ENCODE results near the gene RMND1.
"Not testable (repeated sequence)": the region's sequence is repeated elsewhere in the genome, so short reads cannot be mapped to it uniquely, and the experiment has no call there.

RMND1 gene

GRCh38 chr6:151451417-151451949 lies 443 bp downstream of the RMND1 start:
- no peak for FAIRE-seq

DNA sequence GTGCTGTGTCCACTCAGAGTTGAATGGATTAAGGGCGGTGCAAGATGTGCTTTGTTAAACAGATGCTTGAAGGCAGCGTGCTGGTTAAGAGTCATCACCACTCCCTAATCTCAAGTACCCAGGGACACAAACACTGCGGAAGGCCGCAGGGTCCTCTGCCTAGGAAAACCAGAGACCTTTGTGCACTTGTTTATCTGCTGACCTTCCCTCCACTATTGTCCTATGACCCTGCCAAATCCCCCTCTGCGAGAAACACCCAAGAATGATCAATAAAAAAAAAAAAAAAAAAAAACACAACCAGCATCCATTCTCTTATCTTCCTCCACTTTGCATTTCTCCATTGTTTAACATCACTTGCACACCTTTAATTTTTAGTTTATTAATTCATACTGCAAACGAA lies 998 bp downstream of the RMND1 start:
- not testable (repeated sequence) for FAIRE-seq

DNA sequence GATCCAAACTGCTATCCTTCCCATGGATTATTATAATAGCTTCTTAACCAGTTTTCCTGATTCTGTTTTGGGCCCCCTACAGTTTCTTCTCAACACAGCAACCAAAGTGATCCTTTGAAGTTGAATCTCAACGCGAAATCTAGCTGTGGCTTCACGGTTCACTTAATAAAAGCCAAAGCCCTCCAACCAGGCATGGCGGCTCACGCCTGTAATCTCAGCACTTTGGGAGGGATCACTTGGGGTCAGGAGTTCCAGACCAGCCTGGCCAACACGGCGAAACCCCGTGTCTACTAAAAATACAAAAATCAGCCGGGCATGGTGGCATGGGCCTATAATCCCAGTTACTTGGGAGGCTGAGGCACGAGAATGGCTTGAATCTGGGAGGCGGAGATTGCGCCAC lies 3.3 kb downstream of the RMND1 start:
- FAIRE-seq, result no peak

DNA sequence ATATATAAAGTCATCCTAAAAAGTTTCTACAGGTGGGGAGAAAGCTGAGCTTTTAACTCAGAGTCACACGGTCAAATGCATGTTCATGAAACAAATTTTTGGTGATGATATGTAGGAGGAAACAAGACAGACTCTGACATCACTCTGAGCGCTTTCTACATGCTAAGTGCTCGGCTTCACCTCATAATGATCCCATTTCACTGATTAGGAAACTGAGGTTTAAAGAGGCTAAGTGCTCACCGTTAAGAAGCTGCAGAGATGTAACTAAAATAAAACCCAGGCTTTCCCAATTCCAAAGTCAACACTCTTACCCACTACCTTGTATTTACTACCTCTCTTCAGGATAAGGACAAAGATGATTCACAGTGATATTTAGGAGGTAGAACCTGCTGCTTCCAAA lies 4.7 kb downstream of the RMND1 start:
- no peak for FAIRE-seq

DNA sequence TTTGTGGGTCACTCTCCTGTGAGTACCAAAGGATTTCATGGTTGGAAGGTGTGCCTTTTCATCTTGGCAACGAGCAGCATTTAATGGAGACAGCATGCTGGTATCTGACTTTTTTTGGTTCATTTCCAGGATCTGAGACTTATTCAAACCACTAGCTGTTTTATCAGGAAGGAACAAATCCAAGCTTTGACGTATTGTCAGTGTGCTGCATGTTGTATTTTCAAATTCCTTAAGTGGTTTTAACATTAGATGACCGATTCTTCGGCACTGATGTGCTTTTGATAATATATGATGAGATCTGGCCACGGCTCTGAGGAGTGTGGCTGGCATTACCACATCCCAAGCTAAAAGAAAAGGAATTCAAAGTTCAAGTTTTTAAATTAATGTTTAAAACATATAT lies 6.4 kb downstream of the RMND1 start:
- no peak for FAIRE-seq

- FAIRE-seq, result peak; percentile 73
Measured at GRCh38 chr6:151443911-151444621, 7.9 kb downstream of the RMND1 start.

GRCh38 chr6:151443454-151443853 lies 8.5 kb downstream of the RMND1 start:
- FAIRE-seq, result no peak

- no peak for FAIRE-seq
Measured at GRCh38 chr6:151442371-151442770, 9.6 kb downstream of the RMND1 start.

- FAIRE-seq, result no peak
Measured at GRCh38 chr6:151441390-151442166, 10.3 kb downstream of the RMND1 start.

DNA sequence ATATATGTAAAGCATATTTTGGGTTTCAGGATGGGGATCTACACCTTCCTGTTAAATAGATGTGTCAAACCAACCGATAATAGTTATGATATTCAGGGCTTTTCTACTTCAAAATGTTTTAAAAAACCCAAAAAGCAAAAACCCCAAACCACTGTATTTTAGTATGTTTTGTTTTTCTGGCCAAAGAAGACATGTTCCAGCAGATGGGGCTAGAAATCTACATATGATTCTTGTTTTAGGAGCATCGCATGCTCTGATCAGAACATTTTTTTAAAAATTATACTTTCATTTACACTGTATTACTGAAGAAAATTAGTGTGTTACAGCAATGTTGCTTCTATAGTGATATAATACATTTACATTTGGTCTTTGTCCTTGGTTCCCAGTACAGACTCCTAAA lies 11.0 kb downstream of the RMND1 start:
- FAIRE-seq, result peak; percentile 77

DNA sequence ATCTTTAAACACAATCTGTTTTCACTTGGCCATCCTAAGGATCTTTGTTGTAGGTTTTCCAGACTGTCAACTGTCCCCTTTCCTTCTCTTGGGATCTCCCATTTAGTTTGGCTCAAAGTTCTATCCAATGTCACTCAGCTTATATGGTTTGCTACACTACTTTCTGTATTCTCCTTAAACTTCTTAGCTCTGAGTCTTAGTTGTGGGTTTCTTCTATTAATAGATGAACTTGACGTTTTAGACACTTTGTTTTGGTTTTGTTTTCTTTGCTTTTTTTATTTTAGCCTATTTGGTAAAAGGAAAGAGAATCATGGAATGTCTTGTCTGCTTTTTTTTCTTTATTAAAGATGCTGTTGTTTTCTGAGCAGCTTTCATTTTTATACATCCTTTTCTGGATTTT lies 11.4 kb downstream of the RMND1 start:
- FAIRE-seq, result no peak

GRCh38 chr6:151437401-151437800 lies 14.5 kb downstream of the RMND1 start:
- no peak for FAIRE-seq

- no peak for FAIRE-seq
Measured at GRCh38 chr6:151436802-151437201, 15.1 kb downstream of the RMND1 start.

- FAIRE-seq, result peak; percentile 81
Measured at GRCh38 chr6:151436300-151436699, 15.6 kb downstream of the RMND1 start.

- no peak for FAIRE-seq
Measured at GRCh38 chr6:151434369-151434768, 17.6 kb downstream of the RMND1 start.

DNA sequence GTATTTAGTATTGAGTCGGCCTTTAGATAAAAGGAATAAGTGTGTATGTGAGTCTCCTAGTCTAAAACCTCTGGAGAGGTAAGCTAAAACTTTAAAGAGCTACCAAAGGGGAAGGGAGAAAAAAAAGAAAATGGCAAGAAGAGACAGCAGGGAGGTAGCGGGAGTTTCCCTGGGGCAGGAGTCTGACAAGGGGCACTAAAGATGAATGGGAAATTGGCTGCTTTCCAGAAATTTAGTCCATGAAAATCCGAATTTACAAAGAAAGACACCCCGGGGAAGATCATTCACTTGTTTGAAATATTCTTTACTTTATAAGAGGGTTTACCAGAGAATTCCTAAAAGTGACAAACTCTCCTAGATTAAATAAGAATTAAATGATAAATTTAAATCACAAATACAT lies 19.3 kb downstream of the RMND1 start:
- no peak for FAIRE-seq

DNA sequence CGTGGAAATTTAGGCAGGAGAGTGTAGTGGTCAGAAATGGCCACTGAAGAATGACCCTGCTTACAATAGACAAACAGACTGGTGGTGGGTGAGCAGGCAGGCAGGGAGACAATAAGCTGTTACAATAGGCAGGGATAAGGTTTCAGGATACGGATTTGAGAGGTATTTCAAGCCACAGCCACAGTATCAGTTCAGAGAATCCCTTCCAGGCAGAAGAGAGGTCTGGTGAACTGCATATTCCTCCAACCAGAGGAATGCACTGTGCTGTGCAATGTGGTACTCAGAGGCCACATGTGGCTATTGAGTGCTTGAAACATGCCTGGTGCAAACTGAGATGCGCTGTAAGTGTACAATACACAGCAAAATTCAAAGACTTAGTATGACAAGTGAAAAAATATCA lies 20.6 kb downstream of the RMND1 start:
- FAIRE-seq, result no peak

- no peak for FAIRE-seq
Measured at GRCh38 chr6:151430886-151431285, 21.0 kb downstream of the RMND1 start.

GRCh38 chr6:151428093-151428735 lies 23.7 kb downstream of the RMND1 start:
- FAIRE-seq, result no peak

DNA sequence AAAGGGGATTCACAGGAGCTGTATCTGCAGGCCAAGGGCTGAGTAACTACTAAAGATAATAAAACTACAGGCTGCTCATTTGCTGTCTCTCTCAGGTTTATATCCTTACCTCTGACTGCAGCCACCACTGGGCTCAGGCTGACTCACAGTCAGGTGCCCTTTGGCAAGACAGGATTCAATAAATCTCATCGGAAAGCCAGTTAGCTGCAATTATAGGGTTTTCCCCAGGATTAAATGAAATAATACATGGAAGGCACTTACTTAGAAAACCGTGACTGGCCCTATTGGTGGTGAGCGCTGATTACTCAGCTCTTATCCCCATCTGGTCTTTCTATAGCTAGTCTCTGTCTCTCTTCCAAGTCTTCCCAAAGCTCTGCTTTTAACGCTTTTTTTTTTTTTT lies 26.4 kb downstream of the RMND1 start:
- FAIRE-seq, result no peak

DNA sequence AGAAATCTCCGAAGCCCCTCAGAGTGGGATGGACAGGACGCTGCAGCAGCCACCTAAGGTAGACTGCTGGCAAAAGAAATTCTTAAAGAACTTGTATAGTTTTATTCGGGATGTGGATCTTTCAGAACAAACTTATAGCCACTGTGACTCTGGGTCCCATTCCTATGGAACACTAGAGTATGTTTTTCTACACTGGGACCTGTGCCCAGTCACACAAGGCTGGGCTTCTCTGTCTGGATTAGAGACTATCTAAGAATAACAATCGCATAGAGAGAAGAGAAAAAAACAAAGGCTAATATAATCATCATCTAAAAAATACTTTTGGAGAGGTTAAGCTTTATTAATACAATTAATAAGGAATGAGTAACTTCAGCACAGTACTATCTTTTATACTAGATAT lies 28.9 kb downstream of the RMND1 start:
- no peak for FAIRE-seq

GRCh38 chr6:151417477-151417876 lies 34.4 kb downstream of the RMND1 start:
- no peak for FAIRE-seq

GRCh38 chr6:151414641-151415260 lies 37.2 kb downstream of the RMND1 start:
- FAIRE-seq, result no peak

Data from endometrium (tissue), 2 donors.